Neural progenitor cell (in vitro differentiated cells): ENCODE results near the gene SPOCK3. TPM values are rescaled to one million over a fixed set of nuclear protein-coding genes. Genes with fewer than 3 reads are reported as not detected.

Experiments
- DNase-seq: peaks from one replicate; pipeline ENCODE4 v3.0.0-alpha.2; 2016; ENCODE audit warnings: low spot score
- H2AFZ ChIP-seq: fragments of 200-600 bp; sonication (generic); replicated peaks from 2 replicates; pipeline ENCODE4 v1.6.1; 2016; ENCODE audit warnings: antibody characterized with exemption
- H3F3A ChIP-seq: fragments of 200-600 bp; sonication (generic); 2 replicates; pipeline ENCODE4 v1.6.1; 2016; ENCODE audit warnings: antibody characterized with exemption, low read depth
- H3K27ac ChIP-seq: fragments of 200-600 bp; sonication (generic); 2 replicates; pipeline ENCODE4 v1.5.1; 2016; ENCODE audit warnings: mild to moderate bottlenecking
- H3K27me3 ChIP-seq: fragments of 200-600 bp; sonication (generic); 2 replicates; pipeline ENCODE4 v1.6.1; 2016; ENCODE audit warnings: mild to moderate bottlenecking, moderate library complexity
- H3K36me3 ChIP-seq: fragments of 200-600 bp; sonication (generic); 2 replicates; pipeline ENCODE4 v1.5.1; 2016
- H3K4me1 ChIP-seq: fragments of 200-600 bp; sonication (generic); 2 replicates; pipeline ENCODE4 v1.6.1; 2016; ENCODE audit warnings: mixed run types
- H3K4me2 ChIP-seq: fragments of 200-600 bp; sonication (generic); 2 replicates; pipeline ENCODE4 v1.6.1; 2016
- H3K4me3 ChIP-seq: fragments of 200-600 bp; sonication (generic); 2 replicates; pipeline ENCODE4 v1.5.1; 2016
- H3K79me2 ChIP-seq: fragments of 200-600 bp; sonication (generic); 2 replicates; pipeline ENCODE4 v1.6.1; 2016; ENCODE audit warnings: low read depth
- H3K9ac ChIP-seq: fragments of 200-600 bp; sonication (generic); 2 replicates; pipeline ENCODE4 v1.6.1; 2016
- H3K9me3 ChIP-seq: fragments of 200-600 bp; sonication (generic); 2 replicates; pipeline ENCODE4 v1.5.1; 2016; ENCODE audit warnings: low read depth
- H4K20me1 ChIP-seq: fragments of 200-600 bp; sonication (generic); 2 replicates; pipeline ENCODE4 v1.6.1; 2016; ENCODE audit warnings: low read depth
- H3K27ac Mint-ChIP-seq: 3 replicates; pipeline ENCODE4 v1.8.0; 2021; ENCODE audit warnings: mixed read lengths
- H3K27me3 Mint-ChIP-seq: 2 replicates; pipeline ENCODE4 v1.8.0; 2022; ENCODE audit warnings: low read depth, mild to moderate bottlenecking, inconsistent platforms, moderate library complexity, mixed read lengths; ENCODE audit not compliant: insufficient read depth
- H3K36me3 Mint-ChIP-seq: 3 replicates; pipeline ENCODE4 v1.8.0; 2021; ENCODE audit warnings: mixed read lengths
- H3K4me1 Mint-ChIP-seq: 3 replicates; pipeline ENCODE4 v1.8.0; 2021; ENCODE audit warnings: mixed read lengths
- H3K4me3 Mint-ChIP-seq: 3 replicates; pipeline ENCODE4 v1.8.0; 2021; ENCODE audit warnings: mild to moderate bottlenecking, moderate library complexity, mixed read lengths
- H3K9me3 Mint-ChIP-seq: 3 replicates; pipeline ENCODE4 v1.8.0; 2020; ENCODE audit warnings: mixed read lengths
- EZH2 ChIP-seq: fragments of 200-600 bp; sonication (generic); IDR thresholded peaks from 2 replicates; pipeline ENCODE4 v1.6.1; 2017; ENCODE audit warnings: antibody characterized with exemption, mild to moderate bottlenecking, moderate library complexity
- EZH2phosphoT487 ChIP-seq: fragments of 200-600 bp; sonication (generic); IDR thresholded peaks from 2 replicates; pipeline ENCODE4 v1.6.1; 2017; ENCODE audit warnings: antibody characterized with exemption
- total RNA-seq: library from RNA; depleted of rRNA; stranded (reverse); fragments of >200 nt; gene quantifications from 2 replicates; pipeline ENCODE4 v1.2.3, GENCODE V29; 2015; ENCODE audit warnings: low replicate concordance
- TF ChIP-seq, protein P1 (sequence below): fragments of 200-600 bp; sonication (generic); IDR thresholded peaks from 2 replicates; pipeline ENCODE4 v1.5.1; 2017; ENCODE audit warnings: antibody characterized with exemption, mild to moderate bottlenecking

The SPOCK3 gene
- total RNA-seq, 1 donor from 2014 or later, result 0.21 TPM

DNA sequence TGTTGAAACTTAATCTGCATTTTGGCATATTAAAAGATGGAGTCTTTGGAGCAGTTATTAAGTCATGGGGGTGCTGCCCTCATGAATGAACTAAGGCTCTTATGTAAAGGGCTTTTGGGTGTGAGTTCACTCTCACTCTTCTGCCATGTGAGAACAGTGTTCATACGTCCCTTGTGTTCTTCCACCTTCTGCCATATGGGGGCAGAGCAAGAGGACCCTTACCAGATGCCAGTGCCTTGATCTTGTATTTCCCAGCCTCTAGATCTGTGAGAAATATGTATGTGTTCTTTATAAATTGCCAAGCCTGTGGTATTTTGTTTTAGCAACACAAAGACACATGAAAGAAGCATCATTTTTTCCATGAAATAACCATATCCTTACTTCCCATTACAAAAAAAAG is 213.9 kb downstream of the SPOCK3 start:
- H4K20me1 ChIP-seq, result no peaks in the 10 kb centered on the region
- peak; percentile 21 for DNase-seq
- H3K9ac ChIP-seq, result no peak overlapping the region
- no peak for TF ChIP-seq EZH2
- TF ChIP-seq EZH2phosphoT487, result no peak
- TF ChIP-seq, protein P1, sequence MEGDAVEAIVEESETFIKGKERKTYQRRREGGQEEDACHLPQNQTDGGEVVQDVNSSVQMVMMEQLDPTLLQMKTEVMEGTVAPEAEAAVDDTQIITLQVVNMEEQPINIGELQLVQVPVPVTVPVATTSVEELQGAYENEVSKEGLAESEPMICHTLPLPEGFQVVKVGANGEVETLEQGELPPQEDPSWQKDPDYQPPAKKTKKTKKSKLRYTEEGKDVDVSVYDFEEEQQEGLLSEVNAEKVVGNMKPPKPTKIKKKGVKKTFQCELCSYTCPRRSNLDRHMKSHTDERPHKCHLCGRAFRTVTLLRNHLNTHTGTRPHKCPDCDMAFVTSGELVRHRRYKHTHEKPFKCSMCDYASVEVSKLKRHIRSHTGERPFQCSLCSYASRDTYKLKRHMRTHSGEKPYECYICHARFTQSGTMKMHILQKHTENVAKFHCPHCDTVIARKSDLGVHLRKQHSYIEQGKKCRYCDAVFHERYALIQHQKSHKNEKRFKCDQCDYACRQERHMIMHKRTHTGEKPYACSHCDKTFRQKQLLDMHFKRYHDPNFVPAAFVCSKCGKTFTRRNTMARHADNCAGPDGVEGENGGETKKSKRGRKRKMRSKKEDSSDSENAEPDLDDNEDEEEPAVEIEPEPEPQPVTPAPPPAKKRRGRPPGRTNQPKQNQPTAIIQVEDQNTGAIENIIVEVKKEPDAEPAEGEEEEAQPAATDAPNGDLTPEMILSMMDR, result peak; percentile 43
- H3K27ac ChIP-seq, result no peak overlapping the region
- Mint-ChIP-seq H3K4me1 (no peaks in the 10 kb centered on the region), H3K36me3 (no peaks in the 10 kb centered on the region), H3K27me3 (peaks cover 4% of the 10 kb centered on the region), H3K27ac (no peak overlapping the region), H3K9me3 (no peaks in the 10 kb centered on the region), H3K4me3 (no peak overlapping the region)
- no peak overlapping the region for H3K4me2 ChIP-seq
- H3K27me3 ChIP-seq, result no peaks in the 10 kb centered on the region
- no peaks in the 10 kb centered on the region for H3K36me3 ChIP-seq
- no peak overlapping the region for H3K4me3 ChIP-seq
- H3F3A ChIP-seq, result no peaks in the 10 kb centered on the region
- no peaks in the 10 kb centered on the region for H3K4me1 ChIP-seq
- H3K79me2 ChIP-seq, result no peaks in the 10 kb centered on the region
- no peak overlapping the region for H2AFZ ChIP-seq
- no peaks in the 10 kb centered on the region for H3K9me3 ChIP-seq

DNA sequence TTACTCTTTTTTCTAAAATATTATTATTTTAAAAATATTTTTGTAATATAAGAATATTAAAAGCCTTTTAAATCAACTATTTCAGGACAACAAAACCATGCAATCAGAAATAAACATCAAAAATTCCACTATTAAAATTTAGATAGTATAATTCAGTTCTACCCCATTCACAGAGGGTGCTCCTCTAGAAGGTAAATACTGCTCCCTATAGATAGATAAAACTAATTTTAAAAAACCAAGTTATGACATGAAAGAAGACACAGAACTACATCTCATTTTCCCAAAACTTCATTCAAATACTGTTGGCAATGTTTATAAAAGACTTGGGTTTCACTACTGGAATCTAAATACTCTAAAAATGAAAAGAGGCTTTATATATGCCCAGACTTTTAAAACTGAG is 219.3 kb downstream of the SPOCK3 start:
- Mint-ChIP-seq H3K4me1 (no peaks in the 10 kb centered on the region), H3K4me3 (no peak overlapping the region), H3K27ac (no peak overlapping the region), H3K36me3 (no peaks in the 10 kb centered on the region), H3K9me3 (no peaks in the 10 kb centered on the region), H3K27me3 (peaks cover 4% of the 10 kb centered on the region)
- no peak overlapping the region for H3K4me3 ChIP-seq
- no peaks in the 10 kb centered on the region for H4K20me1 ChIP-seq
- no peak for DNase-seq
- no peaks in the 10 kb centered on the region for H3K4me1 ChIP-seq
- H3K9me3 ChIP-seq, result no peaks in the 10 kb centered on the region
- no peak overlapping the region for H3K27ac ChIP-seq
- no peaks in the 10 kb centered on the region for H3K27me3 ChIP-seq
- TF ChIP-seq, protein P1, result no peak
- TF ChIP-seq EZH2 (no peak), EZH2phosphoT487 (no peak)
- H3K79me2 ChIP-seq, result no peaks in the 10 kb centered on the region
- no peak overlapping the region for H2AFZ ChIP-seq
- no peak overlapping the region for H3K4me2 ChIP-seq
- no peak overlapping the region for H3K9ac ChIP-seq
- no peaks in the 10 kb centered on the region for H3F3A ChIP-seq
- H3K36me3 ChIP-seq, result no peaks in the 10 kb centered on the region

DNA sequence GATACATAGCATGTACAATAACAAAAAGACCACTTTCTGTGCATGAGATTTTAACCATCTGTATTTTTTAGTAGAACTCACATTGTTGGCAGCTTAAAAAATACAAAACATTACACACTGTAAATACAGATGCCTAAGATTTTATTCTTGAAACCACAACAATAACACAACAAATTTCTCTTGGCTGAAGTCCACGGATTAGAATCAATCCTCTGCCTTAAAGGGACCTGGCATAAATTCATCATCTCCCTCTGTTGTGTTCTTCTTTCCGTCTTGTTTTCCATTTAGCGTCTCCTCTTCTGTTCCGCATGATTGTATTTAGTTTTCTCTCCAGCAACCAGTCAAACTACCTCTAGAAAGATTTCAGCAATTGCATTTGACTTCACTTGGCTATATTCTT is 231.0 kb downstream of the SPOCK3 start:
- H2AFZ ChIP-seq, result no peak overlapping the region
- no peak overlapping the region for H3K27ac ChIP-seq
- H3K4me1 ChIP-seq, result no peaks in the 10 kb centered on the region
- no peaks in the 10 kb centered on the region for H3K9me3 Mint-ChIP-seq
- H3K27ac Mint-ChIP-seq, result no peak overlapping the region
- H3K36me3 ChIP-seq, result no peaks in the 10 kb centered on the region
- TF ChIP-seq, protein P1, result no peak
- no peak overlapping the region for H3K9ac ChIP-seq
- H3K9me3 ChIP-seq, result no peaks in the 10 kb centered on the region
- no peak overlapping the region for H3K4me3 ChIP-seq
- H3K4me1 Mint-ChIP-seq, result no peaks in the 10 kb centered on the region
- H3K4me3 Mint-ChIP-seq, result no peak overlapping the region
- no peaks in the 10 kb centered on the region for H4K20me1 ChIP-seq
- H3K79me2 ChIP-seq, result no peaks in the 10 kb centered on the region
- no peak overlapping the region for H3K4me2 ChIP-seq
- no peak for DNase-seq
- no peaks in the 10 kb centered on the region for H3K27me3 Mint-ChIP-seq
- no peaks in the 10 kb centered on the region for H3F3A ChIP-seq
- H3K36me3 Mint-ChIP-seq, result no peaks in the 10 kb centered on the region
- no peaks in the 10 kb centered on the region for H3K27me3 ChIP-seq
